Measurements from ENCODE around the gene SAP30BP. TPM values are rescaled to one million over a fixed set of nuclear protein-coding genes. Genes with fewer than 3 reads are reported as not detected.

The SAP30BP gene
- total and polyA plus RNA-seq, 2 experiments from 2014 or later: 44.9 to 97.9 TPM

DNA sequence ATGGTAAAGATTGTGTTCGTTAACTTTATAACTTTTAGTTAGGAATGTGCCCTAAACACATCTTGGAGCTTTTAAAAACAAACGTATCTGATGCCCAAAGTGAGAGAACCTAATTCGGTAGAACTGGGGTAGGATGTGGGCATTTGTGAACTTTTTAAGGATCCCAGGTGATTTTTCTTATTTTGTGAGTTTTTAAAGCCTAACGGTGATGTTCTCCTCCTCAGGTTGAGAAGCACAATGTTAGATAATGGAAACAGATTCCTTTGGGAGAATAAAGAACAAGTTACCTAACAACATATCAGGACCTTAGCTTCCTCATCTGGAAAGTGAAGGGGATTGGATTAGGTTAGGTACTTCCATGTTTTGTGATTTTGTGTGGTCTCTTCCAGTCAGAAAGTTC, 687 bp downstream of the SAP30BP start:
- H3K9me3 Mint-ChIP-seq: no peaks in the 10 kb centered on the region
- no peak overlapping the region for H3K27ac Mint-ChIP-seq
- peak overlapping the region; percentile 99 for H3K4me2 ChIP-seq
- peaks cover 16% of the 10 kb centered on the region for H4K20me1 ChIP-seq (replicated peaks; ENCODE audit: insufficient read depth)
- no peaks in the 10 kb centered on the region for H3K9me2 ChIP-seq (ENCODE audit: insufficient read depth)
- no peak for ATAC-seq
- no peak overlapping the region for H2AFZ ChIP-seq
- H3K4me3 Mint-ChIP-seq: no peak overlapping the region
- H3K36me3 ChIP-seq (ENCODE audit: insufficient read depth): peaks cover 28% of the 10 kb centered on the region
- peaks cover 71% of the 10 kb centered on the region for H3K79me2 ChIP-seq (replicated peaks; ENCODE audit: insufficient read depth)
- H3K27ac ChIP-seq (ENCODE audit: low read depth): peak overlapping the region; percentile 79
- H3K4me1 ChIP-seq (ENCODE audit: insufficient read depth): peaks cover 14% of the 10 kb centered on the region
- peaks cover 39% of the 10 kb centered on the region for H3K36me3 Mint-ChIP-seq (ENCODE audit: low read depth)
- TF ChIP-seq CREB1 (CRISPR knock-in tag; IDR thresholded peaks at IDR 0.05; ENCODE audit: low read depth): no peak
- TF ChIP-seq, protein P1, sequence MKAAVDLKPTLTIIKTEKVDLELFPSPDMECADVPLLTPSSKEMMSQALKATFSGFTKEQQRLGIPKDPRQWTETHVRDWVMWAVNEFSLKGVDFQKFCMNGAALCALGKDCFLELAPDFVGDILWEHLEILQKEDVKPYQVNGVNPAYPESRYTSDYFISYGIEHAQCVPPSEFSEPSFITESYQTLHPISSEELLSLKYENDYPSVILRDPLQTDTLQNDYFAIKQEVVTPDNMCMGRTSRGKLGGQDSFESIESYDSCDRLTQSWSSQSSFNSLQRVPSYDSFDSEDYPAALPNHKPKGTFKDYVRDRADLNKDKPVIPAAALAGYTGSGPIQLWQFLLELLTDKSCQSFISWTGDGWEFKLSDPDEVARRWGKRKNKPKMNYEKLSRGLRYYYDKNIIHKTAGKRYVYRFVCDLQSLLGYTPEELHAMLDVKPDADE (IDR thresholded peaks at IDR 0.05): no peak
- TF ChIP-seq POLR2AphosphoS5 (IDR thresholded peaks at IDR 0.05; ENCODE audit: low read depth): no peak
- no peak for TF ChIP-seq JUNB (IDR thresholded peaks at IDR 0.05; ENCODE audit: unreplicated experiment)
- no peak for TF ChIP-seq EZH2 (IDR thresholded peaks at IDR 0.05; ENCODE audit: low read depth, unreplicated experiment)
- TF ChIP-seq EZH2phosphoT487 (IDR thresholded peaks at IDR 0.05; ENCODE audit: unreplicated experiment): no peak
- TF ChIP-seq ZNF114 (CRISPR knock-in tag; IDR thresholded peaks at IDR 0.05): no peak
- TF ChIP-seq STAT1 (IDR thresholded peaks at IDR 0.05; ENCODE audit: unreplicated experiment): no peak
- TF ChIP-seq, protein P2, sequence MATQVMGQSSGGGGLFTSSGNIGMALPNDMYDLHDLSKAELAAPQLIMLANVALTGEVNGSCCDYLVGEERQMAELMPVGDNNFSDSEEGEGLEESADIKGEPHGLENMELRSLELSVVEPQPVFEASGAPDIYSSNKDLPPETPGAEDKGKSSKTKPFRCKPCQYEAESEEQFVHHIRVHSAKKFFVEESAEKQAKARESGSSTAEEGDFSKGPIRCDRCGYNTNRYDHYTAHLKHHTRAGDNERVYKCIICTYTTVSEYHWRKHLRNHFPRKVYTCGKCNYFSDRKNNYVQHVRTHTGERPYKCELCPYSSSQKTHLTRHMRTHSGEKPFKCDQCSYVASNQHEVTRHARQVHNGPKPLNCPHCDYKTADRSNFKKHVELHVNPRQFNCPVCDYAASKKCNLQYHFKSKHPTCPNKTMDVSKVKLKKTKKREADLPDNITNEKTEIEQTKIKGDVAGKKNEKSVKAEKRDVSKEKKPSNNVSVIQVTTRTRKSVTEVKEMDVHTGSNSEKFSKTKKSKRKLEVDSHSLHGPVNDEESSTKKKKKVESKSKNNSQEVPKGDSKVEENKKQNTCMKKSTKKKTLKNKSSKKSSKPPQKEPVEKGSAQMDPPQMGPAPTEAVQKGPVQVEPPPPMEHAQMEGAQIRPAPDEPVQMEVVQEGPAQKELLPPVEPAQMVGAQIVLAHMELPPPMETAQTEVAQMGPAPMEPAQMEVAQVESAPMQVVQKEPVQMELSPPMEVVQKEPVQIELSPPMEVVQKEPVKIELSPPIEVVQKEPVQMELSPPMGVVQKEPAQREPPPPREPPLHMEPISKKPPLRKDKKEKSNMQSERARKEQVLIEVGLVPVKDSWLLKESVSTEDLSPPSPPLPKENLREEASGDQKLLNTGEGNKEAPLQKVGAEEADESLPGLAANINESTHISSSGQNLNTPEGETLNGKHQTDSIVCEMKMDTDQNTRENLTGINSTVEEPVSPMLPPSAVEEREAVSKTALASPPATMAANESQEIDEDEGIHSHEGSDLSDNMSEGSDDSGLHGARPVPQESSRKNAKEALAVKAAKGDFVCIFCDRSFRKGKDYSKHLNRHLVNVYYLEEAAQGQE (IDR thresholded peaks at IDR 0.05; ENCODE audit: unreplicated experiment): no peak
- TF ChIP-seq NANOG (IDR thresholded peaks at IDR 0.05; ENCODE audit: borderline replicate concordance): no peak
- TF ChIP-seq ZNF331 (CRISPR knock-in tag; IDR thresholded peaks at IDR 0.05; ENCODE audit: low read depth): no peak
- TF ChIP-seq, protein P3, sequence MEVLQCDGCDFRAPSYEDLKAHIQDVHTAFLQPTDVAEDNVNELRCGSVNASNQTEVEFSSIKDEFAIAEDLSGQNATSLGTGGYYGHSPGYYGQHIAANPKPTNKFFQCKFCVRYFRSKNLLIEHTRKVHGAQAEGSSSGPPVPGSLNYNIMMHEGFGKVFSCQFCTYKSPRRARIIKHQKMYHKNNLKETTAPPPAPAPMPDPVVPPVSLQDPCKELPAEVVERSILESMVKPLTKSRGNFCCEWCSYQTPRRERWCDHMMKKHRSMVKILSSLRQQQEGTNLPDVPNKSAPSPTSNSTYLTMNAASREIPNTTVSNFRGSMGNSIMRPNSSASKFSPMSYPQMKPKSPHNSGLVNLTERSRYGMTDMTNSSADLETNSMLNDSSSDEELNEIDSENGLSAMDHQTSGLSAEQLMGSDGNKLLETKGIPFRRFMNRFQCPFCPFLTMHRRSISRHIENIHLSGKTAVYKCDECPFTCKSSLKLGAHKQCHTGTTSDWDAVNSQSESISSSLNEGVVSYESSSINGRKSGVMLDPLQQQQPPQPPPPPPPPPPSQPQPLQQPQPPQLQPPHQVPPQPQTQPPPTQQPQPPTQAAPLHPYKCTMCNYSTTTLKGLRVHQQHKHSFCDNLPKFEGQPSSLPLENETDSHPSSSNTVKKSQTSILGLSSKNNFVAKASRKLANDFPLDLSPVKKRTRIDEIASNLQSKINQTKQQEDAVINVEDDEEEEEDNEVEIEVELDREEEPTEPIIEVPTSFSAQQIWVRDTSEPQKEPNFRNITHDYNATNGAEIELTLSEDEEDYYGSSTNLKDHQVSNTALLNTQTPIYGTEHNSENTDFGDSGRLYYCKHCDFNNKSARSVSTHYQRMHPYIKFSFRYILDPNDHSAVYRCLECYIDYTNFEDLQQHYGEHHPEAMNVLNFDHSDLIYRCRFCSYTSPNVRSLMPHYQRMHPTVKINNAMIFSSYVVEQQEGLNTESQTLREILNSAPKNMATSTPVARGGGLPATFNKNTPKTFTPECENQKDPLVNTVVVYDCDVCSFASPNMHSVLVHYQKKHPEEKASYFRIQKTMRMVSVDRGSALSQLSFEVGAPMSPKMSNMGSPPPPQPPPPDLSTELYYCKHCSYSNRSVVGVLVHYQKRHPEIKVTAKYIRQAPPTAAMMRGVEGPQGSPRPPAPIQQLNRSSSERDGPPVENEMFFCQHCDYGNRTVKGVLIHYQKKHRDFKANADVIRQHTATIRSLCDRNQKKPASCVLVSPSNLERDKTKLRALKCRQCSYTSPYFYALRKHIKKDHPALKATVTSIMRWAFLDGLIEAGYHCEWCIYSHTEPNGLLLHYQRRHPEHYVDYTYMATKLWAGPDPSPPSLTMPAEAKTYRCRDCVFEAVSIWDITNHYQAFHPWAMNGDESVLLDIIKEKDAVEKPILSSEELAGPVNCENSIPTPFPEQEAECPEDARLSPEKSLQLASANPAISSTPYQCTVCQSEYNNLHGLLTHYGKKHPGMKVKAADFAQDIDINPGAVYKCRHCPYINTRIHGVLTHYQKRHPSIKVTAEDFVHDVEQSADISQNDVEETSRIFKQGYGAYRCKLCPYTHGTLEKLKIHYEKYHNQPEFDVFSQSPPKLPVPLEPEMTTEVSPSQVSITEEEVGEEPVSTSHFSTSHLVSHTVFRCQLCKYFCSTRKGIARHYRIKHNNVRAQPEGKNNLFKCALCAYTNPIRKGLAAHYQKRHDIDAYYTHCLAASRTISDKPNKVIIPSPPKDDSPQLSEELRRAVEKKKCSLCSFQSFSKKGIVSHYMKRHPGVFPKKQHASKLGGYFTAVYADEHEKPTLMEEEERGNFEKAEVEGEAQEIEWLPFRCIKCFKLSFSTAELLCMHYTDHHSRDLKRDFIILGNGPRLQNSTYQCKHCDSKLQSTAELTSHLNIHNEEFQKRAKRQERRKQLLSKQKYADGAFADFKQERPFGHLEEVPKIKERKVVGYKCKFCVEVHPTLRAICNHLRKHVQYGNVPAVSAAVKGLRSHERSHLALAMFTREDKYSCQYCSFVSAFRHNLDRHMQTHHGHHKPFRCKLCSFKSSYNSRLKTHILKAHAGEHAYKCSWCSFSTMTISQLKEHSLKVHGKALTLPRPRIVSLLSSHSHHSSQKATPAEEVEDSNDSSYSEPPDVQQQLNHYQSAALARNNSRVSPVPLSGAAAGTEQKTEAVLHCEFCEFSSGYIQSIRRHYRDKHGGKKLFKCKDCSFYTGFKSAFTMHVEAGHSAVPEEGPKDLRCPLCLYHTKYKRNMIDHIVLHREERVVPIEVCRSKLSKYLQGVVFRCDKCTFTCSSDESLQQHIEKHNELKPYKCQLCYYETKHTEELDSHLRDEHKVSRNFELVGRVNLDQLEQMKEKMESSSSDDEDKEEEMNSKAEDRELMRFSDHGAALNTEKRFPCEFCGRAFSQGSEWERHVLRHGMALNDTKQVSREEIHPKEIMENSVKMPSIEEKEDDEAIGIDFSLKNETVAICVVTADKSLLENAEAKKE (CRISPR knock-in tag; IDR thresholded peaks at IDR 0.05): no peak
- TF ChIP-seq, protein P4, sequence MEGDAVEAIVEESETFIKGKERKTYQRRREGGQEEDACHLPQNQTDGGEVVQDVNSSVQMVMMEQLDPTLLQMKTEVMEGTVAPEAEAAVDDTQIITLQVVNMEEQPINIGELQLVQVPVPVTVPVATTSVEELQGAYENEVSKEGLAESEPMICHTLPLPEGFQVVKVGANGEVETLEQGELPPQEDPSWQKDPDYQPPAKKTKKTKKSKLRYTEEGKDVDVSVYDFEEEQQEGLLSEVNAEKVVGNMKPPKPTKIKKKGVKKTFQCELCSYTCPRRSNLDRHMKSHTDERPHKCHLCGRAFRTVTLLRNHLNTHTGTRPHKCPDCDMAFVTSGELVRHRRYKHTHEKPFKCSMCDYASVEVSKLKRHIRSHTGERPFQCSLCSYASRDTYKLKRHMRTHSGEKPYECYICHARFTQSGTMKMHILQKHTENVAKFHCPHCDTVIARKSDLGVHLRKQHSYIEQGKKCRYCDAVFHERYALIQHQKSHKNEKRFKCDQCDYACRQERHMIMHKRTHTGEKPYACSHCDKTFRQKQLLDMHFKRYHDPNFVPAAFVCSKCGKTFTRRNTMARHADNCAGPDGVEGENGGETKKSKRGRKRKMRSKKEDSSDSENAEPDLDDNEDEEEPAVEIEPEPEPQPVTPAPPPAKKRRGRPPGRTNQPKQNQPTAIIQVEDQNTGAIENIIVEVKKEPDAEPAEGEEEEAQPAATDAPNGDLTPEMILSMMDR (conservative IDR thresholded peaks at IDR 0.05; ENCODE audit: low read depth in 2 of 2): no peak
- H3K27me3 Mint-ChIP-seq (ENCODE audit: insufficient read depth, low read depth, poor library complexity): no peaks in the 10 kb centered on the region
- peak overlapping the region; percentile 81 for H3K4me3 ChIP-seq
- peaks cover 10% of the 10 kb centered on the region for H3K4me1 Mint-ChIP-seq
- peaks cover 11% of the 10 kb centered on the region for H3F3A ChIP-seq (replicated peaks; ENCODE audit: low read depth)
- no peak for DNase-seq (ENCODE audit: low spot score)
- no peaks in the 10 kb centered on the region for H3K27me3 ChIP-seq (ENCODE audit: insufficient read depth)

All from GM23338 (cell line).